ENCODE data around the gene BAZ2B.

DNA sequence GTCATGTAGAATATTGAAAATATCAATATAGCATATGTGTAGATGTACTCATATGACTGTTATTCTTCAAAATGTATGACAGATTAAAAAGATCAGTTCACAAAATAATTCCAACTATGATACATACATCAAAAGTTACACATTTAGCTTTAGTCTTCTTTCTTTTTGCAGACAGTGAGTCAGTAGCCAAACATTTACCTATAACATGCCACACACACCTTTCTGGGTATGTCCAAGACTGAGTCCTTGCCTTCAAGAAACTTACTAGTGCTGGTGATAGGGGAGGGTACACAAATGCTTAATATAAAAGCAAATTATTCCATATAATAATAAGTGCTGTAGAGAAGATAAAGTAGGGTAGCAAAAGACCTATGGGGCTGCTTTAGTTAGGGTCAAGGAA, 176.9 kb downstream of the BAZ2B start:
- TF ChIP-seq POLR2A (IDR thresholded peaks at IDR 0.05; ENCODE audit: low read depth, low read length) (no peak), POLR2AphosphoS5 (IDR thresholded peaks at IDR 0.05; ENCODE audit: low read depth, low read length) (no peak), TAF1 (IDR thresholded peaks at IDR 0.05; ENCODE audit: low read depth, low read length) (no peak), SPI1 (IDR thresholded peaks at IDR 0.05; ENCODE audit: low read depth, low read length) (no peak), PAX5 (IDR thresholded peaks at IDR 0.05; ENCODE audit: insufficient read depth, low read length, severe bottlenecking) (no peak), POU2F2 (IDR thresholded peaks at IDR 0.05; ENCODE audit: low read depth, low read length) (no peak)
